Retina (tissue), 1 donor: ENCODE measurements around the gene MAP2K6.

ENCODE experiments used
- DNase-seq: peaks from one replicate; pipeline ENCODE4 v3.0.0-alpha.2; 2016

Gene MAP2K6

GRCh38 chr17:69497161-69497560, 82.7 kb downstream of the MAP2K6 start:
- DNase-seq = no peak

GRCh38 chr17:69499318-69499717, 84.8 kb downstream of the MAP2K6 start:
- DNase-seq = no peak

- no peak for DNase-seq
Observed at GRCh38 chr17:69500911-69501429, 86.5 kb downstream of the MAP2K6 start.

DNA sequence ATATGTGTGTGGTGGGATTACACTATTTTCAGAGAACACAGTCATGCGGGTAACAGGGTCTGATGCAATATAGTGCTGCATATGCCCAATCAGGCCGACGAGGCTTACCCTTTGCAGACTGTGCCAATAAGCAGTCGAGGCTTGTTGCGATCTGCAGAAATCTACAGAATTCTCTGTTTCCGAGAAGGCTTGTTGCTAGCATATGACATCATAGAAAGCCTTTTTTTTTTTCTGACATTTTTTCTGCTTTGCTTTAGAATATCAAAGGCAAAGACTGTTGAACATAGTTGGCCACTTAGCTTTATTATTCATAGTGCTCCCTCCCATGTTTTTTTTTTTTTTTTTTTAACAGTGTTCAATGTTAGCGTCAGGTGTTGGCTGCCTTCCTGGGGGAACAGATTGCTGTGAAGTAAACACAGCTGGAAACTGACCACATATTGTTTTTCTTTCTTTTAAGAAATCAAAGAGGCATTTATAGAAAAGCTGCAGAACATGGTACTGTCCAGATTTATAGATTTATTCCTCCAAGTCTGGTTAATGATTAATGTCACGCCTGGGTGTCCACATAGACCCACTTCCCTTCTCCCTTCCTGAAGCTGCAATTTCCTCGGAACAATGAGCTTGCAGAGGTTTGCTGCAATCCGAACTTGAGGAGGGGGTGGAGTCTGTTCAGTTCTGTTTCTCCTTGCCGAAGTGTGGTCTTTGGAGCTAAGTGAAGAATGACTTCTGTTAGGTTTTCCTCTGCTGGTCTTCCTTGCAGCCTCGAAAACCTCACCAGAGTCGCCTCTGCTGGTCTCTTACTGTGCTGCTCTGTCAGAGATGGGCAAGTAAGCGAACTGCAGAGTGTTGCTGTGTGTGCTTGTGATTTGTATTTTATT, 87.3 kb downstream of the MAP2K6 start:
- peak; percentile 44 for DNase-seq

DNA sequence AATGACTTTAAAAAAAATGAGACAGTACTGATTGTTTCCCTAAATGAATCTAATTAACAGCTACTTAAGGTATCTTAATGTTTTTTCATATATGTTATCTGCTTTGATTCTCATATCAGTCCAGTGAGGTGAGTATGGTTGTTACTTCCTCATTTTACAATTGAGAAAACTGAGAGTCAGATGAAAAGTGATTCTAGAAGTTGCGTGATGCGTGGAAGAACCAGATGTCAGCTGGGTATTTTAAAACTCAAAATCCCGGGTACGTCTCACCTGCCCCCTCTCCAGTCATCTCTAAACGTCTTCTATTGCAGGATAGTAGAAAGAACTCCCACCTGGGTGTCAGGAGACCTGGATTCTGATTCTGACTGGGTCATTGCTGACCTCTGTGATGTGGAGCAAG, 89.2 kb downstream of the MAP2K6 start:
- DNase-seq = no peak

DNA sequence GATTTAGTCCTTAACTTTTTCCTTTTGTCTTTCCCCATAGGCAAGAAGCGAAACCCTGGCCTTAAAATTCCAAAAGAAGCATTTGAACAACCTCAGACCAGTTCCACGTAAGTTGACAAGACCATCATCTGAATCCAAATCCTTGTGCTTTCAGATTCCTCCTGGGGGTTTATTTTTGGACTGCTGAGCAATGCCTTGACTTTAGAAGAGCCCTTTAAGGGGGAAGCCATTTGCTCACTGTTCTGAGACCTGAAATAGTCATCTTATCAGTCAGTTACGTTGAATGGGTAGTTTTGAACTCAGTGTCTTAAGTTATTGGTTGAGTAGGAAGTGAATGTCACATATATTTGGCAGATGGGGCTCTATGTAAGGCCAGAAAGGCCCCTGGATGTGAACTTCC, 91.2 kb downstream of the MAP2K6 start:
- DNase-seq = no peak

- no peak for DNase-seq
Observed at GRCh38 chr17:69506489-69506888, 92.0 kb downstream of the MAP2K6 start.

DNA sequence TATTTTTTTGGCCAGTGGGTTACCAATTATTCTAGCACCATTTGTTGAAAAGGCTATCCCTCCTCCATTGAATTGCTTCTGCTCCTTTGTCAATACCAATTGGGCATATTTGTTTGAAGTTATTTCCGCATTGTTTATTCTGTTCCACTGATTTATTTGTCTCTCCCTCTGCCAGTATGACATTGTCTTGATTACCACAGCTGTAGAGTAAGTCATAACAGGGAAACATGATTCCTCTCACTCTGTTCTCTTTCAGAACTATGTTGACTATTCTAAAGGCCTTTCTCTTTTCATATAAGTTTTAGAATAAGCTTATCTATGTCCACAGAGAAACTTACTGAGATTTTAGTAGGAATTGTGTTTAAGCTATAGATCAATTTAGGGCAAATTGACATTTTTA, 94.3 kb downstream of the MAP2K6 start:
- DNase-seq = no peak

GRCh38 chr17:69511250-69511649, 96.8 kb downstream of the MAP2K6 start:
- DNase-seq = peak; percentile 12

DNA sequence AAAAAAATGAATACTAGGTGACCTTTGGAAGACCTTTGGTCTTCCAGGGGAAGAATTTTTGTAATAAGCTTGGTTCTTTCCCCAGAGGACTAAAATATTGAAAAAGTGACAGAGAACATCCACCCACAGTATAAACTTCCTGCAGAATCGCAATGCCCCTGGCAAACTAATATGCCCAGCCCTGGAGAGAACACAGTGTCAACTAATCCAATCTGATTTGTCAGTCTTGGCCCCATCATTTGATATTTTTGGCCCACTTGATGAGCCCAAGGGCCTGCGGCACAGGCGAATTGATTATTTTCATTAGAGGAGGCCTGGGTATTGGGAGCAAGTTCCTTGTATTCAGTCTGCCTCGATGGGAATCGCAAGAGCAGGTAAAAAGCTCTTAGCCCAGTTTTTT, 98.4 kb downstream of the MAP2K6 start:
- DNase-seq = no peak

DNA sequence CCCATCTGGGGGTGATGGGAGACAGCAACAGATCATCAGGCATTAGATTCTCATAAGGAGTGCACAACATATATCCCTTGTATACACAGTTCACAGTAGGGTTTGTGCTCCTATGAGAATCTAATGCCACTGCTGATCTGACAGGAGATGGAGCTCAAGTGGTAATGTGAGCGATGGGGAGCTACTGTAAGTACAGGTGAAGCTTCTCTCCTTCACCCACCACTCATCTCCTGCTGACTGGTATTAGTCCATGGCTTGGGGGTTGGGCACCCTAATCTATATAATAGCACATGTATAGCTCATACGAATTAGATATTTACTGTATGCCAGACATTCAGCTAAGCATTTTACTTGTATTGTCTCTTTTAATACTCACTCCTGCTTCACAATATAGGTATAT, 101.7 kb downstream of the MAP2K6 start:
- no peak for DNase-seq

DNA sequence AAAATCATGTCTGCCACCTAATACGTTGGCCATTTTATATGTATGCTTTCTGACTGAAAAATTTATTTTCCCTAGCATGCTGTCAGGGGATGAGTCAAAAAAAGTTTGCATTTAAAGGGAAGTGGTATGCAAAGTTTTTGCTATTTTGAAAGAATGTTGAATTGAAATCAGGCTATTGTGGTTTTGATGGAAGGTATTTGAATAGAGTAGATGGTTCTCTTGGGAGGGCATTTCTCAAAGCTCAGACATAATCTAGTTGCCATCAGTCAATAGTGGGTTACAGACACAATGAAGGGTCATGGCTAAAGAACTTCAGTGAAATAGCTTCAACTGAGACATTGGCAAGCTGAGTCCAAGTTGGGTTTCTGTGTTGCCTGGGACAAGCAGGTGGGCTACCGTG, 102.4 kb downstream of the MAP2K6 start:
- DNase-seq = no peak

DNA sequence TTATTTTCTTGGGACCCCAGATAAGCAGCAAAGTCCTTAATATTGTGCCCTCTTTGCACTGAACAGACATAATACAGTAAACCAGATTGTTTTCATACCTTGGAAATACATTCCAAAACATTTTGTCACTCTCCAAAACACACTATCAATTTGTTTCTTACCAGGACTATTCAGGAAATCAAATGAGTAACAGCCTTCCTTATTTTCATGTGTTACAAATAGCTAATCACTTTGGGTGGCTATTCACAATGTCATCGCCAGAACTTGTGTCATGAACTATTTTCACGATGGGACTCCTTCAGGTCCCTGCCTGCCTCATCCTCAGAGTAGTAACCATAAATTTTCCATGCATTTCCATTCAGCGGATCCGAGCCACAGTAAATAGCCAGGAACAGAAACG, 104.5 kb downstream of the MAP2K6 start:
- no peak for DNase-seq

- DNase-seq = peak; percentile 36
Observed at GRCh38 chr17:69523244-69523861, 108.9 kb downstream of the MAP2K6 start.

GRCh38 chr17:69524854-69525253, 110.4 kb downstream of the MAP2K6 start:
- DNase-seq = no peak

DNA sequence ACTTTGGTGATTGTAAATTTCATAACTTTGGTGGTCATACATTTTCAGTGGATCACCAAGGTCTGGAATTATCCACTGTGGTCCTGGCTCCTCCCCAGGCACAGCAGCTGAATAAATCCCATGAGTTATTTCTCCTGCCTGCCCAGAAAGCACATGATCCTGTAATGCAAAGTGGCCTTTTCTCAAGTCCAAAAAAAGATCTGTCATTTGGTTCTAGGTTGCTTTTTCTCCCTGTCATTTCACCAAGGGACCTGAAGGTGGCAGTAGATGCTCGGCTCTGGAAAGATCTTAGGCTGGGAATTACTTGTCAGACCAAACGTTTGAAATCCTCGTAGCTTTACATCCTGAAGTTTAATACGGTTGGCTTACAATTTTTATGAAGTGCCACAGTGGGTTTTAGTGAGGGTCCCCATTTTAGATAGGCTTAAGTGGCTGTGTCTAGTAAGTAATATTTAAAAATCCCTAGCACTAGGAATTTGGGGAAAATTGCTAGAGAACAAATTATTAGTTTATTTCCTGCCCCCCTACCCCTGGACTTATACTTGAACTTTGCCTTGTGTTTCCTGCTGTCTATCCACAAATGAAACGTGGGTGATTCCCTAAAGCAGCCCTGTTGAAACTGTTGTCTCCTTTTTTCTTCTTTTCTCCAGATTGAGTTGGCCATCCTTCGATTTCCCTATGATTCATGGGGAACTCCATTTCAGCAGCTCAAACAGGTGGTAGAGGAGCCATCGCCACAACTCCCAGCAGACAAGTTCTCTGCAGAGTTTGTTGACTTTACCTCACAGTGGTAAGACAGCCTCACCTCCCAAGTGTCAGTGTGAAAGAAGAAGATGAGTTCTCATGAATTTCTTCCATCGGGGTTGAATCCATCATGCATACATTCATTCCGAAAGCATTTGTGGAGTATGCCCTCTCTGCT, 111.7 kb downstream of the MAP2K6 start:
- DNase-seq = peak; percentile 43

GRCh38 chr17:69528035-69528434, 113.5 kb downstream of the MAP2K6 start:
- no peak for DNase-seq

DNA sequence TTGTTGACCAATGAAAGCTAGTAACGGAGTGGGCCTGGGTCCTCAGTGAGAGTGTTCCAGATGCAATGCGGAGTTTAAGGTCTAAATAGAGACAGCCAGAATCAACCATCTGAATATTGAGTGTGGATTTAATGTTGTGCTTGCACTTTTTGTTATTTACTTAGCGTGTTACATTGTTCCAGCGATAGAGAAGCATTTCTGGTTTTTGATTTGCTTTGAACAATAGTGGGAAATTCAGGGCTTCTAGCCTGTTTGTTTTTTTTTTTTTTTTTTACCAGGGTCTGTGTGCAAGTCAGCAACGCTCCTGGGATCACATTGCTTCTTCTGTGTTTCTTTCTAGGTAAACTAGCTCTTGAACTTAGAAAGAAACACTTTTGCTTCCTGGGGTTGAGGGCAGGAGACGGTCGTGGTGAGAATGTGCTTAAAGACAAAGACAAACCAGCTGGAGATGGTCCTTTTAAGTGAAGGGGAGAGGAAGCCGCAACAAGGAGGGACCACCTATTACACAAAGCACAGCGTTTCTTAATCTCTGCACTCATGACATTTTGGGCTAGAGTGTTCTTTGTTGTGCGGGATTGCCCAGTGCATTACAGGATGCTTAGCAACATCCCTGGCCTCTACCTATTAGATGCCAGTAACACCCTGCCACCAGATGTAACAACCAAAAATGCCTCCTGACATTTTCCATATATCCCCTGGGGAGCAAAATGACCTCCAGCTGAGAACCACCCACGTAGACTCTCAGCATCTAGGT, 119.2 kb downstream of the MAP2K6 start:
- no peak for DNase-seq

DNA sequence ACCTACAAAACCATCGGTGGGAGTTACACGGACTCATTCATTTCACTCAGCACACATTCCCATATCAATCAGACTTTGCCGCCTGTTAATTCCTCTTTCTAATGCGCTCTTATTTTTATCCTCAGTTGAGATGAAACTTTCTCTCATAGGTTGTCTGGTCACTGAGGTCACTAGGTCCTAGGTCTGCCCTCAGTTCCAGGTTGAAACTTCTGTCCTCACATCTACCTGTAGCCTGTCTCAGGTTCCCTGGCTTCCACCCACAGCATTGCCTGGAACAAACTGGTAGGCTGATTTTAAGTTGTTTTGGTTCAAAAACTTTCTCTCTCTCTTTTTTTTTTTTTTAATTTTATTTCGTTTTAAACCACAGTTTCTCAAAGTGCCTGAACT, 119.7 kb downstream of the MAP2K6 start:
- DNase-seq = no peak

DNA sequence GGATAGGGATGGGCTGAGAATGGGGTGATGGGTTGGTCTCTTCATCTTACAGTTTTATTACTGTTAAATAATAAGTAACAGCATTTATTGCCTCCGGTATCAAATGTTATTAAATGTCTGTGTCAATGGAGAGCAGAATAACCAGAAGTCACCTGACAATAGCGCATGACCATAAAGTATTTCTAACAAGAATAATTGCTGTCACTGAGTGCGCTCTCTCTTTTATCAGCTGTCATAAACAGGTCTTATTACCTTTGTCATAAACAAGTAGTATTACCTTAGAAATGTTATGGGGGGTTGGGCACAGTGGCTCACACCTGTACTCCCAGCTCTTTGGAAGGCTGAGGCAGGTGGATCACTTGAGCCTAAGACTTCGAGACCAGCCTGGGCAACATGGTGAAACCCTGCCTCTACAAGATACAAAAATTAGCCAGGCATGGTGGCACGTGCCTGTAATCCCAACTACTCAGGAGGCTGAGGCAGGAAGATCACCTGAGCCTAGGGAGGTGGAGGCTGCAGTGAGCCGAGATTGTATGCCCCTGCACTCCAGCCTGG, 120.6 kb downstream of the MAP2K6 start:
- no peak for DNase-seq

DNA sequence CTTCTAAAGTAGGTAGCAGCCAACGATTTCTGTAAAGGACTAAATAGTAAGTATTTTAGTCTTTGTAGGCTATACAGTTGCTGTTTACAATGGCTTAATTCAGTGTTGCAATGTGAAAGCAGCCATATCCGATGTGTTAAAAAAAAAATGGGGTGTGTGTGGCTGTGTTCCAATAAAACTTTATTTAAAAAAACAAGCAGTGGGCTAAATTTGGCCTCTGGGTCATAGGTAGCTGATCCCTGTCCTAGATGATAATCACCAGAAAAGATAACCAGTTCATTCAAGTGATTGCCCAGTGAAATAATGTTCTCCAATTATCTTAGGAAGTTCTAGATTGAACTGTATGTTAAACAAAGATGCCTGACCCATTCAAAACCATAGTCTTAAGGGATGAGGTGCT, 124.3 kb downstream of the MAP2K6 start:
- no peak for DNase-seq

GRCh38 chr17:69539274-69539673, 124.8 kb downstream of the MAP2K6 start:
- DNase-seq = no peak
